ENCODE results near the gene TTC28.
"Not testable (repeated sequence)": the region's sequence is repeated elsewhere in the genome, so short reads cannot be mapped to it uniquely, and the experiment has no call there.

Gene TTC28

GRCh38 chr22:28679611-28680287, at the start of gene TTC28:
Gene TTC28, minus strand, starts transcription at chr22:28679840. Its CDS starts 117 bp downstream, at chr22:28679723.
- peak; percentile 44 to 92 (median 82) for DNase-seq
- intact Hi-C loops (cut with DNase I): not testable (repeated sequence)

GRCh38 chr22:28728621-28729313, 49.1 kb upstream of the TTC28 start:
- DNase-seq: no peak
- intact Hi-C loops (cut with DNase I): no loop called here

GRCh38 chr22:28728002-28728401, 48.4 kb upstream of the TTC28 start:
- no peak for DNase-seq
- intact Hi-C loops (cut with DNase I): no loop called here

GRCh38 chr22:28718044-28718443, 38.4 kb upstream of the TTC28 start:
- no peak for DNase-seq
- intact Hi-C loops (cut with DNase I): no loop called here

GRCh38 chr22:28716686-28717085, 37.0 kb upstream of the TTC28 start:
- intact Hi-C loops (cut with DNase I): no loop called here
- DNase-seq: no peak

- intact Hi-C loops (cut with DNase I): no loop called here
- DNase-seq: no peak
Observed at GRCh38 chr22:28715611-28716010, 36.0 kb upstream of the TTC28 start.

- intact Hi-C loops (cut with DNase I): no loop called here
- DNase-seq: no peak
Observed at GRCh38 chr22:28714043-28714628, 34.5 kb upstream of the TTC28 start.

- intact Hi-C loops (cut with DNase I): no loop called here
- DNase-seq: no peak
Observed at GRCh38 chr22:28711820-28712777, 32.5 kb upstream of the TTC28 start.

- DNase-seq: no peak
- intact Hi-C loops (cut with DNase I): no loop called here
Observed at GRCh38 chr22:28711341-28711740, 31.7 kb upstream of the TTC28 start.

GRCh38 chr22:28710576-28711191, 31.0 kb upstream of the TTC28 start:
- DNase-seq: no peak
- intact Hi-C loops (cut with DNase I): no loop called here

GRCh38 chr22:28710107-28710506, 30.5 kb upstream of the TTC28 start:
- intact Hi-C loops (cut with DNase I): no loop called here
- DNase-seq: no peak

- intact Hi-C loops (cut with DNase I): no loop called here
- DNase-seq: no peak
Observed at GRCh38 chr22:28706845-28707244, 27.2 kb upstream of the TTC28 start.

GRCh38 chr22:28703436-28703835, 23.8 kb upstream of the TTC28 start:
- intact Hi-C loops (cut with DNase I): no loop called here
- DNase-seq: no peak

GRCh38 chr22:28702891-28703290, 23.3 kb upstream of the TTC28 start:
- DNase-seq: no peak
- intact Hi-C loops (cut with DNase I): no loop called here

GRCh38 chr22:28693041-28693760, 13.6 kb upstream of the TTC28 start:
- intact Hi-C loops (cut with DNase I): not testable (repeated sequence)
- DNase-seq: peak in 1 of 42 donors; percentile 9

GRCh38 chr22:28689796-28690195, 10.2 kb upstream of the TTC28 start:
- DNase-seq; intact Hi-C loops (cut with DNase I): not testable (repeated sequence)

- intact Hi-C loops (cut with DNase I): not testable (repeated sequence)
- DNase-seq: peak in 1 of 42 donors; percentile 34
Observed at GRCh38 chr22:28682966-28683365, 3.3 kb upstream of the TTC28 start.

- peak in 1 of 42 donors; percentile 12 for DNase-seq
- intact Hi-C loops (cut with DNase I): not testable (repeated sequence)
Observed at GRCh38 chr22:28680813-28681490, 1.3 kb upstream of the TTC28 start.
